Stimulated activated CD8-positive, alpha-beta memory T cell treated with anti-CD3 and anti-CD28 coated beads, Interleukin-7, amount 100 ng/mL, for 24 hours (primary cell): Measurements from ENCODE around the gene UVRAG.
"Not testable (repeated sequence)": the region's sequence is repeated elsewhere in the genome, so short reads cannot be mapped to it uniquely, and the experiment has no call there.

ENCODE experiments used
- DNase-seq: peaks from one replicate; pipeline ENCODE4 v3.0.0-alpha.2; 2020; ENCODE audit warnings: low read depth

The UVRAG gene

DNA sequence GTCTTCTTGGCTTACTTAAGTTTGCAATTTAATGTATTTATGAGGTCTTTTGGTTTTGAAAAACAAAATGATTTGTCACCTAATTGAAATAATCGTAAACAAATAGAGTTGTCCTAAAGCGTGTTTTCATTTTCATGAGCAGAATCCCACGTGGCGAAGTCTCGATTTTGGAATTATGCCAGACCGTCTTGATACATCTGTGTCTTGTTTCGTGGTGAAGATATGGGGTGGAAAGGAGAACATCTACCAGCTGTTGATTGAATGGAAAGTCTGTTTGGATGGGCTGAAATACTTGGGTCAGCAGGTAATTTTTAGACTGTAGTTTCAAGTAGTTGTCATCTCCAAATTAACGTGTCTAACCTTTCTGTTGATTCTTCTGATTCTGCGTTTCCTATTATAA lies 64.7 kb downstream of the UVRAG start:
- DNase-seq: no peak

DNA sequence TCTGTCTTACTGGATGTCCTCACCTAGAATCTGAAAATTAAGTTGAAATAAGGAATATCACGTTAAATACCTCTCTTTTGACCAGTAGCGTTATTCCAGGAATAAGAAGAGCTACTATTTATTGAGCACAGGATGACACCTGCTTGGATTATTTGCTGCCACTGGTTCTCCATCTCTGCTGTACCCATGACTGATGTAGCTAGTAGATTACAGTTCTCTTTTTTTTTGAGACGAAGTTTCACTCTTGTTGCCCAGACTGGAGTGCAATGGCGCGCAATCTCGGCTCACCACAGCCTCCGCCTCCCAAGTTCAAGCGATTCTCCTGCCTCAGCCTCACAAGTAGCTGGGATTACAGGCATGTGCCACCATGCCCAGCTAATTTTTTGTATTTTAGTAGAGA lies 65.3 kb downstream of the UVRAG start:
- not testable (repeated sequence) for DNase-seq

DNA sequence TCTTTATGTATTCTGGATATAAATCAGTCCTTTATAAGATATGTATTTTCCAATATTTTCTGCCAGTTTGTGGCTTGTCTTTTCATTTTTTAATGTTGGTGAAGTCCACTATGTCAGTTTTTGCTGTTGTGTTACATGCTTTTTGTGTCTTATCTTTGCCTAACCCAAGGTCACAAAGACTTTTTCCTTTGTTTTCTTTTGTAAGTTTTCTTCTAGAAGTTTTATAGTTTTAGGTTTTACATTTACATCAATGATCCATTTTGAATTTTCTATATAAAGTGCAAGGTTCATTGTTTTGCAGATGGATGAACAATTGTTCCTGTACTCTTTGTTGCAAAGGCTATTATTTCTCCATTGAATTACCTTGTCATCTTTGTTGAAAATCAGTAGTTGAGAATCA lies 69.3 kb downstream of the UVRAG start:
- no peak for DNase-seq

DNA sequence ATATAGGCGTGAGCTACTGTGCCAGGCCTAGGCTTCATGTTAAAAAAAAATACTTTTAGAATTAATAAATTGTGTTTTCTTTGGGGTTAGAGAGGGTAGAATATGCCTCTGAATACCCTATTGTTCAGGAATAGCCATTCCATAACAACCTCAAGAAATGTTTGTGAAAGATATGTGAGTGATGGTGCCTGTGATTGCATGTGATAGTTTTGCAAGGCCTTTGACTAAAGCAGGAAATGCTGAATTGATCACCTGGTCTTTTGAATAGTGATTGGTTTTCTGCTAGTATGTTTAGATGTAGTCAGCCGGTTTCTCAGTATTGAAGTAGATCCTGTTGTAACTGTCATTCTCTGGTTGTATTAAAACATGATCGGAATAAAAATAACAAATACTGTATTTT lies 73.4 kb downstream of the UVRAG start:
- DNase-seq: no peak

DNA sequence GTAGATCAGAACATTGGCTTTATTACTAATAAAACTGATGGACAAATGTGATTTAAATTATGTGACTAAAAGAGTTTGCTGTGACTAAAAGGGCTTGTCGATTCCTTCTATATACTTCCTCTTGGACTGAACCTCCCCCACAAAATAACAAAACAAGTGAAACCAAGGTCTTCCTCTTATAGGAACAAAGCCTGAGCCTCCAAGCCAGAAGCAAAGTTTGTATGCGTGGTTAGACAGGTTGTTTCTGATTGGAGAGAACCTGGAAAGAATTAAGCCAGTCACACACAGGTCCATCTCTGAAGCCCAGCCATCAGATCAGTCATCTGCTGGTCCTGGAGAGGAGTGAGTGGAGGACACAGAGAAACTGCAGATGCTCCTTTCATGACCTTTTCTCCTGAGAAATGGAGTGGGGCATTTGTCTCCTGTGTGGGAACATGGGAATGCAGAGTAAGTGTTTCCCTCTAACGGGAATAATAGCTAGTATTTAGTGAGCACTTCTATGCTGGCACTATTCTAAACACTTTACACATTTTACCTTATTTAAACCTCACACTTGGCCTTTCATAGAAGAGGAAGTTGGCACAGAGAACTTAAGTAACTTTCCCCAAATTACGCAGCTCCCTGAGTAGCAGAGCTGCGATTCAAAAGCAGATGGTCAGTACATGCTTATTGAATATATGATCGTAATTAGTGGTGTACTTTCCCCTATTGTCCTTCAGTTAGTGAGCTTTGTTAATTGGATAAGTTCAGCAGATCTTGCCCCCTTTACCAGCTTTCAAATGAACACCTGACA lies 77.1 kb downstream of the UVRAG start:
- no peak for DNase-seq

DNA sequence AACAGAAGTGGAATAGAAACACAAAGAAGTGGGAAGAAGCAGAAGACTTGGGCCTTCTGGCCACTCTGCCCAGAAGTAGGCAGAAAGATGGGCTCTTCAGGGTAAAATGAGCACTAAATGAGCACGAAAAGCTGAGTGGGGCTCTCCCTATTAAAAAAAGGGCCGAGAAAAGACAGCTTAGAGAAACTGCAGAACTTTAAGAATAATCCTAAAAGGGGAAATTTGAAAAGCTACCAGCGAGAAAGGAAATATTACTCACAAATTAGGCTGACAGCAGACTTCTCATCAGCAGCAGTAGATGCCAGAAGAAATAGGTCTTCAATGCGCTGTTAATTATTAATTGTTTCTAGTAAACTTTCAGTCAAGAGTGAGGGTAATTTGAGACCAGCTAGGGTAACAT lies 78.2 kb downstream of the UVRAG start:
- no peak for DNase-seq

DNA sequence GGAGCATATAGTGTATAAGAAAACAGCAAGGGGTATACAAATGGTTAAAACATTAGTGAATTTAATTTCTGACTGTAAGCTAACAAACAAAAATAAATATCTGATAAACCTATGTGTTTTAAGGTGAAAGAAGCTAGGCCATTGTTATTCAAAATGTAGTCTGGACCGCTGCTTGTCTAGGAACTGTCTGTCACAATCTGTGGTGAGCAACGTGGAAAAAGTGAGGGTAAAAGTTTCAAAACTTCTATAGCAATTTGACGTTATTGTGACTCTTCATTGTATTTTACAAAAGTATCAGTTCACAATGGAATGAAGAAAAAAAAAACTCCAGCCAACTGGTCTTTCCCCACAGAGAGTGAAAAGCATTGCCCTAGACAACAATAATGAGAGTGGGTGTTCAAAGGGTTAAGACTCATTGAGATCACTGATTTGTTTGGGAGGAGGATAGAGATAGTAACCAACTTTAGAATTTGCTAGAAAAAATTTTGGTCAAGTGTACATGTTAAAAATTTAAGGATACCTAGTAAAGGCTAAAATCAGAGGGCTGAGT lies 79.1 kb downstream of the UVRAG start:
- no peak for DNase-seq

DNA sequence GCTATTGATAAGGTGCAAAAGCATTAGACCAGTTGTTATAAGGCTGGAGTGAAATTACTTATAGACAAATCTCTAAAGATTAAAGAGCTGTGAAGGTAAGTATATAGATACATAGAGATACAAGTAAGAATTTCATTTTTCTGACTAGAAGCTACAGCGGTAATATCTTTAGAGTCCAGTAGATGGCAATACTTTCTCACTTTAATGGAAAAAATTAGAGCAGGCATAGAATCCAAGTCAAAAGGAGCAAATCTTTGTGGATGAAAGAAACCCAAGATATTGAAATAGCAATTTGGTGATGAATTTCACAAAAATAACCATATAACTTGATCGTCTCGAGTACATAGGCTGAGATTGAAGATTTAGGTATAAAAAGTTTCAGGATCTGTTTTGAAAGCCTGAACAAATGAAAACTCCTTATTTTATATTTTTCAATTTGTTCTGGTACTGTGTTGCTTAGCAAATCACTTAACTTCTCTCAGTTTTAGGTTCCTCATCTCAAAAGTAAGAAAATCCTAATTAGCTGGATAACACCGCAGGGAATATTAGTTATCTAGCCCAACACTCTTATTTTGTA lies 81.9 kb downstream of the UVRAG start:
- no peak for DNase-seq

DNA sequence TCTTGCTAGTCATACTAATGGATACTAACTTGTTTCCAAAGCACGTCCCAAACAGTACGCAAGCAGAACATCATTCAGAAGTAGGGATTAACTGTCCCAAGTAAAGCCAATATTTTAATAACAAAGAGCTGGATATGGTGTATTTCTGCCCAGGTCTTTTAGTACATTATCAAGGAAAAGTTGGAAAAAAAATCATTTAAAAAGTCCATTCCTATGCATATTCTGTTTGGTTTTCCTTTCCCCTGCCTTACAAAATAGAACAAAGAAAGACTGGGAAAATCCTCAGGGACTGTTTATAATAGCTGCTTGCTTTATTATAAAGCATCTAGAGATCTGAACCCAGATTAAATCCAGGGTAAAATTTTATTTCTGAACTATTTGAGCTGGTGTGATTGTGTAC lies 83.9 kb downstream of the UVRAG start:
- DNase-seq: no peak

DNA sequence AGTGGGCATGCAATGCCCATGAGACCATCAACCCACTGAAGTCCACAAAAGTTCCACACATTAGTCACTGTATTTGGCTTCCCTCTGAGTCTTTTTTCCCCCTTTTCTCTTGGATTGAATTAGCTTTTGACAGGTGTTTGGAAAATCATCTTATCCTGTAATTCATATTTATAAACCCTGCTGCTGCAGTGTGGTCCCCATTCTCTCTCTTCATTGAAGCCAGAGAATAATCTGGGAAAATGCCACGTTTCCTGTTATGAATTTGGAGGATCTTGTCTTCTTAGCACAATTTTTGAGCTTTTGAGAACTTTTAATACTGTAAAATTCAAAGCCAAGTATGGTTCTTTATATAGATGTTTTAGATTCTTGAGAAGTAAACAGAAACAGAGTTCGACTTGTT lies 84.8 kb downstream of the UVRAG start:
- no peak for DNase-seq

DNA sequence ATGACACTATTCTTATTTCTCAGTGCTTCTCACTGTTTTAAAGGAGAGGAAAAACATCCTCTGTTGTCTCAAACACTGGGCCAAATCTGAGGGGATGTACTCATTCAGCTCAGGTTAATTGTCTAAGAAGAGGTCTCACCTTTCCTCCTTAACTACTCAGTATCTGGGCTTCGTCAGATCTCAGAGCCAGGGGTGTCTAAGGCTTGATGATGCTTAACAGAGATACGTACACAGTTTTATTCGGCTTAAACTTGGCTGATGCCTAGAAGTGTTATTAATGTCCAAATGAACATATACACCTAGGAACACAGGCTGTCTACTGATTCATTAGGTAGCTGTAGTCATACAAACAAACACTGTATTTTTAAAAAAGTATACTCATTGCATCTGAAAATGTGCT lies 85.8 kb downstream of the UVRAG start:
- DNase-seq: no peak

DNA sequence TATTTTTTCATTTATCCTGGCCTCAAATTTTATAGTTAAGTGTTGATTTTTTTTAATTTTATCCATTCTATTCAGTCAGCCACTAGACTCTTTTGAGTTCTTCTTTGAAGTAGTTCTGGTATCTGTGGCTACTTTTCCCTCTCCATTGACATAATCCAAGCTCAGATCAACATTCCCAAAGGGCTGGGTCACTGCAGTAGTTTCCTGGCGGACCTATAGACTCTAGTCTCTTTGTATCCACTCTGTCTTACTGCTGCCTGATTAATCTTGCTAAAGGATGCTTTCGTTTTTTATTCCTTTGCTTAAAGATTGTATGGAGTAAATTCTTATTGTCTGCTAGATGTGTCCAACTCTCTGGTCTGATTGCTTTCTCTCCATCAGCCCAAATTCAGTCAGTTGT lies 87.6 kb downstream of the UVRAG start:
- no peak for DNase-seq

DNA sequence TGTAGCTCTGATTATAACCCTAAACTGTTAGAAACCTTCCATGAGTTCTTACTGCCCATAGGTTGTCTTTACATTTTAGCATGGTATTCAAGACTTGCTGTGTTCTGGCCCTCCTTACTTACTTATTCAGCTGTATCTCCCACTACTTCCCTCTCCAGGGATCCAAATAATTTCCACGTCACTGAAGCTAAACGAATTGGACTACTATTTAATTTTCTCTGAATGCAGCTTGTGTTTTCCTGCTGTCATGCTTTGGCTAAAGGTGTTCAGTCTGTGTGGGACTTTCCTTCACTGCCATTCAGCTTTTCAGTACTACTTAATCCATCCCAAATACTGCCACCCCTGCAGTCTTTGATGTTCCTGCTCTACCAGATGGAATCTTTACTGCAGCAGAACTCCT lies 88.3 kb downstream of the UVRAG start:
- no peak for DNase-seq

DNA sequence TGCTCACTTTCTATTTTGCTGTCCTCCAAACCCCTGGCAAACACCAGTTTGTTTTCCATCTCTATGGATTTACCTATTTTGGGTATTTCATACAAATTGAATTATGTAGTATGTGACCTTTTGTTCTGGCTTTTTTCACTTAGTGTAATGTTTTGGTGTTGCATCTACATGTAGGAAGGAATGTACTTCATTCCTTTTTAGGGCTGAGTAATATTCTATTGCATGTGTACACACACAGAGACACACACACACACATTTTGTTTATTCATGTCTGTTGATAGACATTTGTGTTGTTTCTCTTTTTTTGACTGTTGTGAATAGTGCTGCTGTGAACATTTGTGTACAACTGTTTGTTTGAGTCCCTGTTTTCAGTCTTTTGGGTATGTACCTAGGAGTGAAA lies 90.4 kb downstream of the UVRAG start:
- DNase-seq: no peak

DNA sequence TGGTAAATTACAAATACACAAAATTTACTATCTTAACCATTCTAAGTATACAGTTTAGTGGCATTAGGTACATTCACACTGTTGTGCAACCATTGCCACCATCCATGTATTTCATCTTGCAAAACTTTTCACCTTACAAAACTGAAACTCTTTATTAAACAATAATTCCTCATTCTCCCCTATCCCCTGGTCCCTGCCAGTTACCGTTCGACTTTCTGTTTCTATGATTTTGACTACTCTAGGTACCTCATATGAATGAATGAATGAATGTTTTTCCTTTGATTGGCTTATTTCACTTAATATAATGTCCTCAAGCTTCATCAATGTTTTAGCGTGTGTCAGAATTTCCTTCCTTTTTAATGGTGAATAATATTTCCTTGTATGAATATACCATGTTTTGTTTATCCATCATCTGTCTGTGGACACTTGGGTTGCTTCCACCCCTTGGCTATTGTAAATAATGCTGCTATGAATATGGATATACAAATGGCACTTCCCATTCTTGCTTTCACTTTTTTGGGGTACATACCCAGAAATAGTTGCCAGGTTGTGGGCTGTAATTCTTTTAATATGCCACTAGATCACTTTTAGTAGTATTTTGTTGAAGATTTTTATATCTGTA lies 93.0 kb downstream of the UVRAG start:
- DNase-seq: no peak

DNA sequence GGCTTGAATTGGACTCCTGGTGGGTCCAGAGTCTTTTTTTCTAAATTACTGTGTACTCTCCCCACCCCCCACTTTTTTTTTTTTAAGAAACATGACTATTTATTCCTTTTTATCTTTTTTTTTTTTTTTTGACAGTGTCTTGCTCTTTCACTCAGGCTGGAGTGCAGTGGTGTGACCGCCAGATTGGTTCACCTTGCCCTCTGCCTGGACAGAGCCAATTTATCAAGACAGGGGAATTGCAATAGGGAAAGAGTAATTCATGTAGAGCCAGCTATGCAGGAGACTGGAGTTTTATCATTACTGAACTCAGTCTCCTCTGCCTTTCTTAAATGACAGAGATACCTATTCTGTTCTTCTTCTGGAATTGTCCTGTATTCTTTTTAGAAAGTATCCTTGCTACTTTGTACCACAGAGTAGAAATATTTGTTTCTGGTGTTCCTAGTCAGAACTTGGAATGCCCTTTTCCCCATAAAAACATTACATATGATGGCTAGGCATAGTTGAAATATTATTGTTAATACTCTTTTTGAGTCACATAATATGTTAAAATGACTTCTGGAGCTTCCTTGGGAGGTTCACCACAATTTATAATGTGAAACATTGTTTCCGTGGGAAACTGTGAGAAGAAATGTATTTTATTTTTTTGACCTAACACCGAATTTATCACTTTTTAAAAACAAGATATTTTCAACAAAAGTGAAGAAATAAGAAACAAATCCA lies 95.6 kb downstream of the UVRAG start:
- DNase-seq: no peak

DNA sequence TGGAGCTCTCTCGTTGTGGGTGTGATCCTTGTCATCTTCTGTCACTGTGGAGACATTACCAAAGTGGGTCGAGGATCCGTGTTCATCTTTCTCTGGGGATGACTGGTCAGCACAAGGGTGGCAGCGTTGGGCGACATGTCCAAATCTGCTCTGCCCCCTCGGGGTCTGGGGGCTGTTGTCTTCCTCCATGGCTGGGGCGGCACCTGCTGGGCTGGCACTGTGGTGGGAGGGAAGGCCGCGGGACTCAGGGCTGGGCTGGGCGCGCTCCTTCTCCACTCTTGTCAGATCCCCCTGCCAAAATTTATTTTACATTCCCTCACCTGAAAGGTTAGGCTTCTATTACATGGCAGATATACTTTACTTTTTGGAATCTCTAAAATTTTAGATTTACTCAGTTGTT lies 96.4 kb downstream of the UVRAG start:
- DNase-seq: no peak

DNA sequence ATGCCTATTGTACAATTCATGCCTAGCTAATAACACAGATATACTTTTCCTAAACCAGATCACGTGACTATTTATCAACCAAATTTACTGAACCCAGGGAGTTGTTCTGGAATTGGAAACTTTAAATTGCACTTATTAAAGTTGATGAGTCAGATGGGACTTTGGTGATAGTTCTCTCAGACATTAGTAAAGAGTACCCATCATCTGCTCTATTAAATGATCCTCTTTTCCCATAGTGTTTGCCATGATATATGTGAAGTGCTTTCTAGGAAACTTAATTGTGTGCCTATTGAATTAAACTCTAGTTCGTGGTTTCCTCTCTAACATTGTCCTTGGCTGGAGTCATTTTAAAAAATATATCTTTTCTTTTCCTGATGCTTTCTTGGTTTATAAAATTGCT lies 99.0 kb downstream of the UVRAG start:
- DNase-seq: no peak

DNA sequence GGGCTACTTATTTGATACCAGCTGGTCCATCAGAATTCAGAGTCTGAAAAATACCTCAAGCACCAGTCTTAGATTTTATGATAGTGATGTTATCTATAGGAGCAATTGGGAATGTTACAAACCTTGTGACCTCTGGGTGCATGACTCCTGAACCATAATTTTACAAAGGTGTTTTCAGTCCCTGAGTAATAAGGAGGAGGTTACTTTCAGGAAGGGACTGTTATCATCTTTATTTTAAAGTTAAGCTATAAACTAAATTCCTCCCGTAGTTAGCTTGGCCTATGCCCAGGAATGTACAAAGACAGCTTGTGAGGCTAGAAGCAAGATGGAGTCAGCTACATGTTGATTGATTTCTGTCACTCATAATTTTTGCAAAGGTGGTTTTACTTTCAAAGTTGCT lies 101.9 kb downstream of the UVRAG start:
- no peak for DNase-seq

DNA sequence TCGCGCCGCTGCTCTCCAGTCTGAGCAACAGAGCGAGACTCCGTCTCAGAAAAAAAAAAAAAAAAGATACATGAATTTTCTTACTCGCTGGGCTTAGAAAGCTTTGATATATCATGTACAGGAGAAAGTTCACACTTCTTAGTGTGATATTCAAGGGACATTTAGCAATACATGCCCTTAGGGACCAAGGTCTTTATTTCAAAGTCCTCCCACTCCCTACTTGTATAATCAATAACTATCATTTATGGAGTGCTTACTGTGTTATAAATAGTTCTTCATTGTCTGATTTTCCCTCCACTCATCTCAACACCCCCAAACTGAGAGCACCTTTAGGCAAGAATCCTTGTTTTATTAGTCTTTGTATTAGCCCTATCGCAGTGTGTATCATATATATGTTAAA lies 103.3 kb downstream of the UVRAG start:
- DNase-seq: no peak

DNA sequence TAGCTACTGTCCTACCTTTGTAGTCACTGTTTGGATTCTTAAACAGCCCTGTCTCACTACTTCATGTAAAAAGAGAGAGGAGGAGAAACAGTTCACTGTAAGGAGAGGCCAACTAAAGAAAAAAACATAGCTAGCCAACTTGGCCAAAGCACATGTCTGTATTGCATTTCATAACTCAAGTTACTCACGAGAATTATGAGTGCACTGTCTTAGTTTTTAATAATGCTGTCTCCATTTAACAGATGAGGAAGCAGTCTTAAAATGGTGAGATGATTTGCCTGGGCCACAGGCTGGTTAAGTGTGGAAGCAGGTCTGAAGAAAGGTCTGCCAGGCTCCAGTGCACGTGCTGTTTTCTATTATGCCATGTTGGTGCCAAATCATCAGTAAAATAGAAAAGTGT lies 104.5 kb downstream of the UVRAG start:
- DNase-seq: no peak

DNA sequence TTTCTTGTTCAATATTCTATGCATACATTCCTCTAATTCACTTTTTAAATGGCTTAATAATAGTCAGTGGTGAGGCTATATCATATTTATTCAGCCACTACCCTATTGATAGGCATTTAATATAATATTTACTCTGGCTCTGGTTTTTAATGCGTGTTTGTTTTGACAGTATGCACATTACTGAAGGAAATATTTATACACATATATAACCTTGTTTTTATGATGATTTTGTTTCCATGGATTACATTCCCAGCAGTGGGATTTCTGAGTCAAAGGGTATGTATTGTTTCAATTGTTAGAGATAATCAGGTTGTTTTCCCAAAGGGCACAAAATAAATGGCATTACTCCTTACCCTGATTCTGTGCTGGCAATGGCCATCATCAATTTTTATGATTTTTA lies 105.8 kb downstream of the UVRAG start:
- no peak for DNase-seq

DNA sequence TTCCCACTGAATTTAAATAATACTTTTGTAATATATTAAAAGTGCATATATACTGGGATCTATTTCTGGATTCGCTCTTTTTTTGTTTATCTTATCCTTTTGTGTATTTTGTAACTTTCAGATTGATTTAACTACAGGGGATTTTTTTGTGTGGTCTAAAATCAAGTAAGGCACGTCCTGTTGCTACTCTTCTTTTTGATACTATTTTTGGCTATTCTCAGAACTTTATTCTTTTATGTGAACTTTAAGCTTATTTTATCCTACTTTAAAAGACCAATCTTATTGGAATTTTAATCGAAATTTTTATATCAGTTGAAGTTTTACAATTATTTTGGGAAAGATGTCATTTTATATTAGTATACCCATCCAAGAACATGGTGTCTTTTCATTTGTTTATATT lies 106.8 kb downstream of the UVRAG start:
- DNase-seq: no peak
